Measurements from ENCODE around the gene SIX4.
A peak's percentile ranks its signal among the peaks of the same experiment; 100 is the strongest.
"Not testable (repeated sequence)": the region's sequence is repeated elsewhere in the genome, so short reads cannot be mapped to it uniquely, and the experiment has no call there.

Gene SIX4

DNA sequence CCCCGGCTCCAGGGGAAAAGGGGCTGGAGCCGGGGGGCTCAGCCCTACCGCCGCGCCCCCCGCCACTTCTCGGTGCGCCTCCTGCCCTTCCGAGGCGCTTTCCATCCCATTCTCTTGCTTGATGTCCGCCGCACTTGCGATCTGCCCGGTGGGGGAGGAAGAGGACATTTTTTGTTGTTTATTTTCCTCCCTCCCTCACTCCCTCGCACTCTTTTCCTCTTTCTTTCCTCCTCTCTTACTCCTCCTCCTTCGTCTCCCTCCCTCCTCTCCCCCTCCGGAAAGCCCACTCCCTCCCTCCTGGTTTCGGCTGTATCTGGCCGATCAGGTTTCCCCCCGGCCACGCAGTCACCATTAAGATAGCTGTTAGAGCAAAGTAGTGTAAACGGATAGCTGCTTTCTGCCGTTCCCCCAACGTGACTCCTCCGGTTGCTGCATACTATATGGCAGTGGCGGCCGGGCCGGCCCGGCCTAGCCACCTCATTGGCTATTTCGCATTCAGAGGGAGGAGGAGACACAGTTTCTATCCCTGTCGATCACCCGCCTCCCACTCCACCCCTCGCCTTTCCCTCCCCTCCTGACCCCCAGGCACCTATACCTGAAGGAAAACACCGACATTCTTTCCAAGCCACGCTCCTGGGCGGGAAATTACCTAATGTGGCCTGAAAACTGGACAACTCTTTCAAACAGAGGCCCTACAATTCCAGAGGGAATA lies at the start of gene SIX4:
Gene SIX4 (minus strand): TSS at position 445 of the 712 bp plus-strand sequence. CDS start 277 bp downstream, at position 168.
- DNase-seq: no peak

DNA sequence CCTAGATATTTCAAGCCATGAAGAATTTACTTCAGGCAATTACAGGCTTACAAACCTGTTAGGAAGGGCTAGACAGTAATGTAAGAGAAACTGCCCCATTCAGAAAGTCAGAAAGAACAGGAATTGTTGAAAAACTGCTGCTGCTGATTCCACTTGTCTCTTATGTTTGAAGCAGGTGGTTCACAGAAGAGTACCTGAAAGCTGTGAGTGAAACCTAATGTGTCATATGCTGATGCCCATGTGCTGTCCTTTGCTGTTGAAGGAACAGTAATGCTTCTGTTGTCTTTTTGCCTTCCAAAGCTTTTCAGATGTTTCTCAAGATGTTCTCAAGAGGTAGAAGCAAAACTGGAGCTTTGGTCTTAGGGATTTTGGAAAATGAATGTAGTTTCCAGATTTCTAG lies 49.4 kb upstream of the SIX4 start:
- DNase-seq: no peak

DNA sequence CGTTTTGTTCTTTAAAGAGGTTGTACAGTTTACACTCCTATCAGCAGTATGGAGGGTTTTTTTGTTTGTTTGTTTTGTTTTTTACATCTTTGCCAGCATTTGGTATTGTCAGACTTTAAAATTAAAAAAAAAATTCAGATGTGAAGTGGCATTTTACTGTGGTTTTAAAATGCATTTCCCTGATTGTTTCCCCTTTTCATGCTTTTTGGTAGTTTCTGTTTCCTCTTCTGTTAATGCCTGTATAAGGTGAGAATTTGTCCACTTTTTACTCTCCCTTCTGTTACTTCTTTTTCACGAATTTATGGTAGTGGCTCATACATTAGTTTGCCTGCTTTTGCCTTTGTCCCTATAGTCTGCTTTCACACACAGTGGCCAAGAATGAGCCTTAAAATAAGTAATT lies 47.0 kb upstream of the SIX4 start:
- DNase-seq: no peak

DNA sequence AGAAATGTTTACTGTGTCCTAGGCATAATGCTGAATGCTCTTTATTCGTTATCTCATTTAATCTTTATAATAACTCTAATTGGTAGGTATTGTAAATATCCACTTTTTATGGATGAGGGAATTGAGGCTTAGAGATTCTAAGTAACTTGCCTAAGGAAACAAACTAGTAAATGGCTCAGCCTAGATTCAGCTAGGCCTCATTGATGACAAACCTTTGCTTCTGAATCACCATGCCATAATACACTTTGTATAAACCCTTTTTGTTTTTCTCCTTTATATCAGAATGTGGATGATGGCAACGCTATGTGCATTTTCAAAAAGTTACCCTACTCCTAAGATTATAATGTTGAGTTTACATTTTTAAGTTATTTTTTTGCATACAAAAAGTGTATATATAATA lies 44.5 kb upstream of the SIX4 start:
- DNase-seq: no peak

DNA sequence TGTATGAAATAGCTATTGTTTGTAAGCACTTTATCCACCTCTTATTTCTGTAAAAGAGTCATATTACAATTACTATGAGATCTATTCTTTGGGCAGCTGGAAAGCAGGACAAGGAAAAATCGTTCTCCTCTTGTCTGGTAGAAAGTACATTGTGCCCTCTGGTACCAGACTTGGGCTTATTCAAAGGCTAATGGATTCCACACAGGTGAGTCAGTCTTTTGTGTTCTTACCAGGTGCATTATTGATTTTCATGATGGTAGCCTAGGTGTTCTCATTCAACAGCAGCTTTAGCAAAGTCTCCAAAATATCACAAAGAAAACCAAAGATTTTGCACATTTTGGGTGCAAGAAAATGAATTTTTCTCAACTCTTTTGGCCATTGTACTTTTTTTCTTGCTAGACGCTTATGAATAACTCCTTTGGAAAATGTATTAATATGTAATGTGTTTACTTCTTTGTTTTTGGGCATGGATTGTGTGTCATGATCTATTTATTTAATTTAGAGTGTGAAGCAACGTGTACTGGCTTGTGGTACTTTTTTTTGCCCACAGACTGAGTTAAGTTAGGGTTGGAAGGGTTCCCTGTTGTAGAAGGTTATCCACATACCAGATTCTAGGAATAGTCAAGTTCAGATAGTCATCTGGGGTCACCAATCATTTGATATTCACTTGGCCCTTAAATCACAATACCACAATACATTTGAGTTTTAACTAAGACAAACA lies 36.7 kb upstream of the SIX4 start:
- no peak for DNase-seq

DNA sequence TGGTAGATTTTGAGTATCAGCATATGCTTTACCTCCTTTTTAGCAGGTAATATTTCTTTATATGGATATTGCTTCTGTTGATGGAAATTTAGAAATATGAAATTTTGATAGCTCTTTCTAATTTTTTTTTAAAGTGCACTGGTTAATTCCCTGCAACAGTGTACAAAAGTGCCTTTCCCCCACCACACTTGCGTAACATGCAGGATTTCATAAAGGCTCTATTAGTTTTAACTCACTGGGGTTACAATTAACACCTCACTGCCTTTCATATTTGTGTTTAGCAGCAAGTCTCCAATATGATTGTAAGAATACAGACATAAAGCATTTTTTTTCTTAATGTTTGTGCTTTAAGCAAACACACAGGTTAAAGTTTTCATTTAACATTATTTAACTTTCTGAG lies 36.1 kb upstream of the SIX4 start:
- no peak for DNase-seq

DNA sequence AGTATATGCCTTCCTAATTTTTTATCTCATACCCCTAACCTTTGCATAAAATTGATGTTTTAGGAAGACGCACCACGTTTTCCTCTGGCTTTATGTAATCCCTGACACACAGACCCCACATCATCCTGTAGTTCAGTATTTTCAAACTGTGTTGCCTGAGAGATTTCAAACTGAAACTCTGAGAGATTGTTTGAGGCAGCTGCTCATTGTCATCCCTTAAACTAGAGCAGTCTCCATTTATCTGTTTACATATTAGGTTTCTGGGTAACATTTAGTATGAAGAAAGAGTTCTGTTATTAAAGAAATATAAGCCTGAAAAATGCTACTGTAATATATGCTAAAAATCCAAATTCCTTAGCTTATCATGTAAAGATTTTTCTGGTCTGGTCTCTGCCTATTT lies 34.7 kb upstream of the SIX4 start:
- DNase-seq: no peak

DNA sequence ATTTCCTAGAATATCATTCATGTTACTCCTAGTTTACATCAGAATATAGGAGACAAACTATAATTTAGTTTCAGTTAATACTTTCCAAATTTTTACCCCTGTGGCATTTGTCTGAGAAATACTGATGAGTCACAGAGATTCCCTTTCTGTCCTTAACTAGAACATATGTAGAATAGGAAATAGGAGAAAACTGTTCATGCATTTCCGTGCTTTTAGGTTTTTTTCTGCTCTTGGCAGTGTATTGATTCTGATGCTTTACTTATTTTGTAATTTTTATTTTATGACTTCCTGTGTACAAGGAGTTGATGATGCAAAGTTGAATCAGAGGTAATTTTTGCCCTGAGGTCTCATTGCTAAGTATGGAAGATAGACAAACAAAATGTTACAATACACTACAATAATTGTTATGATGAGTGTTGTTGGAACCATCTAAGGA lies 33.4 kb upstream of the SIX4 start:
- no peak for DNase-seq

DNA sequence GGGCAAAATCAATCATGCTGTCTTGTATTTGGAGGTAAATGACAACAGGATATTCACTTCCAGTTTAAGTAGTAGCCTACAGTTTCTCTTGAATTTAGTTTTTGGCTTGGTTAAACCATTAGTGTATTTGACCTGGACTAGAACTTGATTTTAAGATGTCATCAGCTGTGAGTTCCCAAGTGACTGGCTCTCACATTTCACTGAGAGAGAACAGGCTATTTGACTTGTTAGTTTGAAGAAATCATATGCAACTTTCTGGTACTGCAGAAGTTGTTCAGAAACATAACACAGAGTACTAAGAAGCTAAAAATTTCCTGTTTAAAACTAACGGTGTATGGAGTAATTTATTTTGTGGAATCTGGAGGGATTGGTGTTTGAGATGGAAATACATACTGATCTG lies 32.7 kb upstream of the SIX4 start:
- DNase-seq: no peak

DNA sequence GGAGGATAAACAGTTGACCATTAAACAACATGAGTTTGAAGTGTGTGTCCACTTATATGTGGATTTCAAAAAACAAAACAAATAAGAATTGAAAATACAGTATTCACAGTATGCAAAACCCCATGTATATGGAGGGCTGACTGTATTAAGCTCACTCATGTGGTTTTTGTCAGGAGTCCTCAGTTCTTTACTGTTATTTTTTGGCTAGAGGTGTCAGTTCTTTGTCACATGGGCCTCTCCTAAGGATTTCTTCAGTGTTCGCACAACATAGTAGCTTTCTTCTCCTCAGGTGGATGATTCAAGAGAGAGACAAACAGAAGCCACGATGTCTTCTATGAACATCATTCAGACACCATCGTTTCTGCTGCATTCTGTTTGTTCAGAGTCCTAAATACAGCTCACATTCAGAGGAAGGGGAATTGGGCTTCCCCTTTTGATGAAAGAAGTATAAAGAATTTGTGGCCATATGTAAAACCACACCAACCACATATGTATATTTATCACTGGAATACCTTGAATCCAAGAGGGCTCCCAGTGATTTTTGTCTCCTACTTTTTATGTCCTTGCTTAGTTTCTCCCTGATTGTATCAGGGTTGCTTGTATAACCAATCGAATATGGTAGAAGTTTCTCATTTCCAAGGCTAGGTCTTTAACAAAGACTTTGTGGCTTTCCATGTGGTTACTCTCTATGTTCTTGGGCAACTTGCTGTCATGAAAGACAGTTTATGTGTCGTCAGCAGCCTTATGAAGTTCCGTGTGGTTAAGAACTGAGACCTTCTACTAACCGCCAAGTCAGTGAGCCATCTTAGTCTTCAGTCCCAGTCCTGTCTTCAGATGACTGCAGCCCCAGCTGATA lies 29.3 kb upstream of the SIX4 start:
- DNase-seq: no peak

DNA sequence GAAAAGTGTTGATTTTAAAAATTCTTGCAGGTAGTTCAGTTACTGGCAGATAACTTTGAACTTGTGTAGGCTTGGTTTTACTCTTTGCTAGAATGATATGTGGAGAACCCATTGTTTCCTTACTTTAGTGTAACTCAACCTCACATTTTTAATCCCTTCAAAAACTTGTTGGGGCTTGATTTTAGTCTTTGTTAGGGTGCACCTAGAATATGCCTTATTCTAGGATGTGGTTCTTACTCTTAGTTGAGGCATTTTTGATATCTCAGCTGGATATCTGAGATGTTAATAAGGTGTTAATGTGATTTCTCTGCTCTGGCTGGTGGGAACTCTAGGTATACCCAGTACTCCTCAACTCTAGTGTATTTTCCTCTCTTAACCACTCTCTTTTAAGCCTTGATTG lies 20.4 kb upstream of the SIX4 start:
- DNase-seq: no peak

DNA sequence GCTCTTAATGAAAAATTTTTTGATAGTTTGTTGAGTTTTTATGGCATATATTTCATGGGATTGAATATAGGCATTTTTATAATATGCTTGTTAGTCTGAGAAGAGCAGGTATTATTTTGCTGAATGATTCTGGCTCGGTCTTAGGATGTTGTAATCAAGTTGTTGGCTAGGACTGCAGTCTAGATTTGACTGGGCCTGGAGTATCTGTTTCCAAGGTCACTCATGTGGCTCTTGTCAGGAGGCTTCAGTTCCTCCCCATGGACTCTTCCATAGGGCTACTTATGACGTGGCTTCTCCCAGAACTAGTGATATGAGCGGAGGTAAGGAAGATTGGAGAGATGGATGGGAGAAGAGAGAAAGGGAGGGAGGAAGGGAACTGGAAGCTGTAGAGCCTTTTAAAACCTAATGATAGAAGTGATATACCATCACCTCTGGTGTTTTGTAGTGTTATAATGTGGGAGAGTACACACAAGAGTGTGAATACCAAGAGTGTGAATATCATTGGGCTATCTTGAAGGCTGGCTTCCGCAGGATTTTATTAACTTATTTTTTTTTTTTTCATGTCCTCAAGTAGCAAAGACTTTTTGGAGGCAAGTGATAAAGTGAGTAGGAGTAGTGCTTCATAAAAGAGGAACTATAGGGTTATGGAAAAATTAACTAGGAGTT lies 14.8 kb upstream of the SIX4 start:
- DNase-seq: no peak

DNA sequence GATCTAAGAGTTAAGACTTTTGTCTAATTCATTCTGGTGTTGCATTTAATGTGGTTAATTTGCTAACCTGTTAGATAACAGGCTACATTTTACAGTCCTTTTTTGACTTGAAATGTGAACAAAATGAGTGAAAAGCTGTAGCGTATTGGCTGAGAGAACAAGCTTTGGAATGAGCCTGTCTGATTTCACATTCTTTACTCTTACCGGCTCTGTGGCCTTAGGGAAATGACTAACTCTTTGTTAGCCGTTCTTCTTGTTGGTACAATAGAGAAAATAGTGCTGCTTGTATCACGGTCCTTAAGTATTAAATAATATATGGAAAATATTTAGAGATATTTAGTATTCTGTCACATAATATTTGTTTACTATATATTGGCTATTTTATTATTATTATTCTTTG lies 12.3 kb upstream of the SIX4 start:
- DNase-seq: no peak

DNA sequence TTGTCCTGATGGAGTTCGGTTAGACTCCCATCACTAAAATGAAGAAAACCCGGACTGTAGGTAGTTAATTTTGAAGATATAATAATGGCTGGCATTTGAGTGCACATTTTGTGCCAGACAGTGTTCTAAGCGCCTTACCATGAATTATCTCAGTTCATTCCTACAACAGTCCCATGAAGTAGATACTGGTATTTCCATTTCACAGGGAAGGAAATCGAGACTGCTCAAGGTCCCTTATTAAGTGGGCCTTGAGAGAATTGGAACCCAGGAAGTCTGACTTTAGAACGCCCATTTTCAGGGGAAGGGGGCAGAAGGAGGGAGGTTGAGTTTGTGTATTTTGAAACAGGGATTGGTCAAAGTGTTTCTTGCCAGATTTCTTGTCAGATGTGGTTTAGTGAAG lies 11.3 kb upstream of the SIX4 start:
- no peak for DNase-seq

DNA sequence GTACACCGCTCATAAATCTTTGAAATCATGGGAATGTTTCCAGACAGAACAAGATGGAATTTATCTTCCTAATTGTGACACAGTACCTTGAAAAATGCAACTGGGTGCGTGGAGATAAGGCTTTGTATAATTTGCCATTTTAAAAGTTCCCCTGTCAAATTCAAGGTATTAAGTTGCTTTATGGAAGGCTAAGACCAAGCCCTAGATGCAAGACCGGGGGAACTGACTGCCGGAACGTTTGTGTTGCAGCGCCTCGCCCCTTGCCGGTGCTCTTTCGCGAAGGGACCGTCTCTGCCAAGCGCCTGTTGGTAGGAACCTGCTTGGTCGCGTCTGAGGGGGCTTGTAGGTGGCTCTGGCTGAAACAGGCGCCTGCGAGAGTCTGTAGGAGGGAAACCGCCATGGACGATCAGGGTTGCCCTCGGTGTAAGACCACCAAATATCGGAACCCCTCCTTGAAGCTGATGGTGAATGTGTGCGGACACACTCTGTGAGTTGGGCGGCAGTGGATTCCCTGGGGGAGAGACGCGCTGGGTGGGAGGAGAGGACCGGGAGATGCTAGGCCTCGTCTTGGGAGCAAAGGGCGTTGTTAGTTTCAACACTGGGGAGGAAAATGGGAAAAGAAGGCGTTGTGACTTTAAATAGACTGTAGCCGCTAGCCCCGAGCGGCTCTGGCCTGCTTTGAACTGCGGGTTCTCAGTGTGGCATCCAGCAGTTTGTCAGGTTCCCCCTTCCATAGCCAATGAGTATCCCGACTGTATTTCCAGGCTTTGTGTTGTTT lies 10.5 kb upstream of the SIX4 start, which contains the start of gene MNAT1:
Gene MNAT1 (plus strand): TSS at position 297 of the 778 bp plus-strand sequence. CDS start 102 bp downstream, at position 399.
- DNase-seq: peak; percentile 40 to 66 (median 52)

DNA sequence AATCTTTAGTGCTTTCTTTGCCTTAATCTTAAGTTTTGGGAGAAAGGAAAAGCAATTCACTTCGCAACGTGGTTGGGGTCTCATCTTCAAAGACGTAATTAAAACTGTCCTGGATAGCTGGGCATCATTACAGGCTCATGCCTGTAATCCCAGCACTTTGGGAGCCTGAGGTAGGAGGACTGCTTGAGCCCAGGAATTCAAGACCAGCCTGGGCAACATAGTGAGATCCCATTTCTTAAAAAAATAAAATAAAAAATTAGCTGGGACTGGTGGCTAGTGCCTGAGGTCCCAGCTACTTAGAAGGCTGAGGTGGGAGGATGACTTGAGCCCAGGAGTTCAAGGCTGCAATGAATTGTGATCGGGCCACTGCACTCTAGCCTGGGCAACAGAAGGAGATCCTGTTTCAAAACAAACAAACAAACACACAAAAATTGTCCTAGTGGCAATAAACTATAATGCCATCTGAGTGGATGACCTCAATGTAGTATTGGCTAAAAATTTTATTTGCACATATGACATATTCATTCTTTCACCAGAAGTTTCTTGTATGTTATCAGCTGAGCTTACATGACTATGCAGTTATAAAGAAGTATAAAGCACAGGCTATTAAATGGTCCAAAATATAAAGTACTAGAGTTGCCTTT lies 8.8 kb upstream of the SIX4 start:
- DNase-seq: no peak

DNA sequence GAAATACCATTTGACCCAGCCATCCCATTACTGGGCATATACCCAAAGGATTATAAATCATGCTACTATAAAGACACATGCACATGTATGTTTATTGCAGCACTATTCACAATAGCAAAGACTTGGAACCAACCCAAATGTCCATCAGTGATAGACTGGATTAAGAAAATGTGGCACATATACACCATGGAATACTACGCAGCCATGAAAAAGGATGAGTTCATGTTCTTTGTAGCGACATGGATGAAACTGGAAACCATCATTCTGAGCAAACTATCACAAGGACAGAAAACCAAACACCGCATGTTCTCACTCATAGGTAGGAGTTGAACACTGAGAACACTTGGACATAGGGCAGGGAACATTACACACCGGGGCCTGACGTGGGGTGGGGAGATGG lies 7.1 kb upstream of the SIX4 start:
- DNase-seq: not testable (repeated sequence)

DNA sequence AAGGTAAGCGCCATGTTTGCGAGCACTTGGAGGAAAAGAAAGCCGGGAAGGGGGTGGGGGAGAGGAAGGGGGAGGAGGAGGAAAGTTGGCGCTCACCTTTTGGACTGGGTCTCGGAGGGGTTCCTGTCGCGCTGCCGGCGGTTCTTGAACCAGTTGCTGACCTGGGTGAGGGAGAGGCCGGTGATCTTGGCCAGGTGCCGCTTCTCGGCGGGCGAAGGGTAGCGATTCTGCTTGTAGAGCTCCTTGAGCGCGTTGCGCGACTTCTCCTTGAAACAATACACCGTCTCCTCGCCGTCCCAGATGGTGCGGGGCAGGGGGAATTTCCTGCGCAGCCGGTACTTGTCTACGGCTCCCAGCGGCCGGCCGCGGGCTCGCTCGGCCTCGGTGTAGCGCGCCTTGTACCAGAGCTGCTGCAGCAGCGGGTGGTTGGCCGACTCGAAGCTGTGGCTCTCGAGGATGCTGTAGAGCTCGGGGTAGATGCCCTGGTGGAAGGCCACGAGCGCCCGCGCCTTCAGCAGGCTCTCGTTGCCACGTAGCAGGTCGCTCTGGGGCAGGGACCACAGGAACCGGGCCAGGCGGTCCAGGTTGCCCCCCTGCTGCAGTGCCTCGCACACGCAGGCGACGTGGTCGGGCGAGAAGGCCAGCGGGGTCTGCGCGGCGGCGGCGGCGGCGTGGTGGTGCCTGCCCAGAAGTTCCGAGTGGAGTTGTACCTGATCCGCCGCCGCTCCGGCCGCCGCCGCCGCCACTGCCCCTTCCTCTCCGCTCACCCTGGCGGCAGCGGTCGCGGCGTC lies 840 bp downstream of the SIX4 start:
- DNase-seq: peak in 1 of 4 experiments; percentile 11

DNA sequence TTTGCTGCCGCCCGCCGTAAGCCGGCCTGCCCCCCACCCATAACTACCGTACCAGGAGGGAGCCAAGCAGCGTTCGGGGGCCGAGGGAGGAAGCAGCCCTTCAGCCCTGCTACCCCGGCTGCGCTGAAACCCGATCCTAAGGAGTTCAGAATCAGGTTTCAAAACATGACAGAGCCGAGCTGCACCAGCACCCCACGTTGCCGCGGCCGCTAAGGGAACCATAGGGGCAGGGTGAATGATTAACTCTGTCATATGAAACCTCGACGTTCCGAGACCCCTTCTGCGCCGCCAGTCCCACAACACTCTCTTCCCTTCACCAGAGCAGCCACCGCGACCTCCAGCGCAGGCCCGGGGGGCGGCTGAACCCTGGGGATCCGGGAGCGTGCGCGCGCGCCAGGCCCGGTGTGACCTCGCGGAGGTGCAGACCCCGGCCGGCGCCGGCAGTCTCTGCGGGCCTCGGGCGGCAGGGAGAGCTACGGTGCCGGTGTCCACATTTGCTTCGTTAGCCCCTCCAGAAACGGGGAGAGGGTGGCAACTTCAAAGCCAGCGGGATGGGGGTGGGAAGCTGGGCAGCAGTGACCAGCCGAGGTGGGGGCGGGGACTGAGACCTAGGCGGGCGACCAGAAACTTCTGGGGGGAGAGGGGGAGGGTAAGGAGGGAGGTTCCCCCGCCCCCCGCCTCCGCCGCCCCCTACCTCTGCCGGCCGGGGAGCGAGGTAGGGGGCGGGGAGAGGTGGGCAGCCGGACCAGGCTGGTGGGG lies 1.6 kb downstream of the SIX4 start:
- DNase-seq: peak in 1 of 4 experiments; percentile 2

DNA sequence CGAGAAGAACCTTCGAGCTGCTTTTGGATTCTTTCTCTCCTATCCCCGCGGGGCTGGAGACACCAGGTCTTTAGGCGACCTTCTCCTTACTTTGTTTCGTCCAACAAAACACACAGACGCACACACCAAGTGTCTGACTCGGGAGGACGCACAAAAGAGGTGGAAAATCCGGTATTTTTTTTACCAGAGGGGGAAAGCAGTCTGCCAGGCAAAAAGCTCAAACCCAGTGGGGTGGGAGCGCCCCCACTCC lies 2.1 kb downstream of the SIX4 start:
- no peak for DNase-seq

Measured in activated naive CD4-positive, alpha-beta T cell (primary cell).